Occipital lobe (tissue), 2 donors: ENCODE measurements around the gene SNRPE. TPM values are rescaled to one million over a fixed set of nuclear protein-coding genes. Genes with fewer than 3 reads are reported as not detected.
A peak's percentile ranks its signal among the peaks of the same experiment; 100 is the strongest.
"Not testable (repeated sequence)": the region's sequence is repeated elsewhere in the genome, so short reads cannot be mapped to it uniquely, and the experiment has no call there.

Experiments used
- DNase-seq: peaks from one replicate; lab custom pipeline; 2025; lab: John Stamatoyannopoulos, UW
- total RNA-seq: library from RNA; depleted of rRNA; stranded (reverse); fragments of >200 nt; gene quantifications from one replicate; pipeline ENCODE4 v1.2.3, GENCODE V29; 2014

The SNRPE gene
- total RNA-seq = 62.5 TPM

DNA sequence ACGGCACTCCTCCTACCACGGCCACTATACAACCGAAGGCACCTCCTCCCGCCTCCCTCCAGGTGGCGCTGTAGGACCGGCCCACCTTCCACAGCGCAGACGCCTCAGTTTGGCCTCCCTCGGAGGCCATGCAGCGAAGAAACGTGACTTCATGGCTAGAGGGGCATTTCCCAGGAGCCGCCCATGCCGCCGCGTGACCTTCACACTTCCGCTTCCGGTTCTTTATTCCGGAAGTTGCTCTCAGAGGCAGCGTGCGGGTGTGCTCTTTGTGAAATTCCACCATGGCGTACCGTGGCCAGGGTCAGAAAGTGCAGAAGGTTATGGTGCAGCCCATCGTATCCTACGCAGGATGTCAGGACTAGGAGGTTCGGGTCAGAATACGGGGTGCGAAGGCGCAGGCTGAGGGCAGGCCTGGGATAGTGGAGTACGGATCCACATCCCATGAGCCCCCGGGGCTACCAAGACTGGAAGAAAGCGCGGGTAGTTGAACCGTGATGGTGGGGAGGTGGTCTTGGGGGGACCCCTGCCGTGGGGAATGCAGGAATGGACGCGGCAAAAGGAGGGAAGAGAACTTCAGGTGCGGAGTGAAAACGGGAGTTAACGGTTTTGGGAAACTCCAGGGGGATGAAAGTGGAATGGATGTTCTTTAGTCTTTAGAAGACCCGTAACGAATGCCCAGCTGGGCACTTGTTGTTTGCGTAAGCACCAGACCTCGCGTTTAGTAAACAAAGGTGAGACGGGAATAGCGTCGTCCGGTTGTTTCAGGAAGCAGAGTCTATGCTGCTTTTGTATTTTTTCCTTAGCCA is at the start of gene SNRPE:
SNRPE (plus strand) TSS at position 221 of the 806 bp plus-strand sequence; CDS start at position 282, 61 bp downstream.
- peak; percentile 96 for DNase-seq

DNA sequence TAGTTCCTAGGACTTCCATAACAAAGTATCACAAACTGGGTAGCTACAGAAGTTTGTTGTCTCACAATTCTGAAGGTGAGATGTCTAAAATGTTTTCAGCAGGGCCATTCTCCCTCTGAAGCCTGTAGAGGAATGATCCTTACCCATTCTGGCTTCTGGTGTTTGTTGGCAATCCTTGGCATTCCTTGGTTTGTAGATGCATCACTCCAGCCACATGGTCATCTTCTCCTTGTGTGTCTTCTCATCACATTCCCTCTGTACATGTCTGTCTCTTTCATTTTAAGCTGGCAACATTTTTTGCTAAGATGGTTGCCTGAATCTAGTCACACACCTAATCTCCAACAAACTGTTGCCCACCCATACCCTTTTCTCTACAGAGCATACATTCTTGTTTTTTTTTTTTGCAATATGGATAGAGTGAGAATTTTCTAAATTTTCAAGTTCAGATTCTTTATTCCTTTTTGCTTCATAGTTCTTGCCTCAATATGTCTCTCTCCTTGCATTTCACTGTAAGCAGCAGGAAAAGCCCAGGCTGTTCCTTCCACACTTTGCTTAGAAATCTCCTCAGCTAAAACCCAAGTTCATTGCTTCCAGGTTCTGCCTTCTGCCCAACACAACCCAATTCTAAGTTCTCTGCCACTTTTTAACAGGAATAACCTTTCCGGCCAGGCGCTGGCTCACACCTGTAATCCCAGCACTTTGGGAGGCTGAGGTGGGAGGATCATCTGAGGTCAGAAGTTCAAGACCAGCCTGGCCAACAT is 47.6 kb upstream of the SNRPE start:
- DNase-seq = no peak

- no peak for DNase-seq
These were observed 43.0 kb upstream of the SNRPE start for GRCh38 chr1:203818399-203818798.

- no peak for DNase-seq
These were observed 38.1 kb upstream of the SNRPE start for GRCh38 chr1:203823306-203823705.

DNA sequence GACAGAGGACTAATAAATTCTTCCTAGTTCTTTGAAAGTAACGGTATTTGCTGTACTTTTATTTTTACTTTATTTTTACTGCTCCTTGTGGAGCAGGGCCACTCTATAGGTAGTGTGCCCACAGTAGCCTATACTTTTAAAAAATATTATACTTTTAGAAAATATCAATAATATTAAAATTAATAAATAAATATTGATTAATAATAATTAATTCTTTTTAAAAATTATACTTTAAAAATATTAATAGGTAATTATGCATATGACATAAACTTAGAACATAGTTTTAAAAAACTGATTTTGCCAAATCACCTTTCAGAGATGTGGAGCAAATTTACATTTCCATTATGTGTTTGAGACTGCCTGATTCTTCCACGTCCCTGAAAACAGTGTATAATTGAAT is 35.2 kb upstream of the SNRPE start:
- DNase-seq = no peak

DNA sequence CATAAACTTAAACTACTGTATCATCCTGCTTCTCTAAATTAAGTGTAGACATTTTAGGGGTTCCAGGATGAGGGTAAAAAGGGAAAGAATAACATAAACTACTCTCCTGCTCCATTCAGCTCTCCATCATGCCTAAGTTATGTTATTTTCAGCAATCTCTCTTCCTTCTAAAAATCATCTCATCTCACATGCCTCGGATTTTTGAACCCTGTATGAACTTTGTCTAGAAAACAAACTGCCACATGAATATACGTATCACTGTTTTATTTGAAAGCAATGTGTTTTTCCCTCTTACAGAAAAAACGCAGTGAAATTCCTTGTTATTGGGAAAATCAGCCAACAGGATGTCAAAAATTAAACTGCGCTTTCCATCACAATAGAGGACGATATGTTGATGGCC is 33.4 kb upstream of the SNRPE start:
- no peak for DNase-seq

DNA sequence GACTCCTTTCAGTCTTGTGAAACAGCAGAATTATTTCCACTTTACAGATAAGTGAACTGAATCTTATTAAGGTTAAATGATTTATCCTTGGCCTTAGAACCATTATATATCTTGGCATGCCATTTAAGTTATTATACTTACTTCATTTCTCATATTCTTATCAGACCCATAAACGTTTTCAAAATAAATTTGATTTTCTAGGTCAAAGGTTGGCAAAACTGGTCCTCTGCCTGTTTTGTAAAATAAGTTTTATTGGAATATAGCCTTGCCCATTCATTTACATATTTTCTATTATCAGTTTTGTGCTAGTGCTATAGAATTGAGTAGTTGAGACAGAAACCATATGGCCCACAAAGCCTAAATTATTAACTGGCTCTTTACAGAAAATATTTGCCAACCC is 32.9 kb upstream of the SNRPE start:
- DNase-seq = no peak

DNA sequence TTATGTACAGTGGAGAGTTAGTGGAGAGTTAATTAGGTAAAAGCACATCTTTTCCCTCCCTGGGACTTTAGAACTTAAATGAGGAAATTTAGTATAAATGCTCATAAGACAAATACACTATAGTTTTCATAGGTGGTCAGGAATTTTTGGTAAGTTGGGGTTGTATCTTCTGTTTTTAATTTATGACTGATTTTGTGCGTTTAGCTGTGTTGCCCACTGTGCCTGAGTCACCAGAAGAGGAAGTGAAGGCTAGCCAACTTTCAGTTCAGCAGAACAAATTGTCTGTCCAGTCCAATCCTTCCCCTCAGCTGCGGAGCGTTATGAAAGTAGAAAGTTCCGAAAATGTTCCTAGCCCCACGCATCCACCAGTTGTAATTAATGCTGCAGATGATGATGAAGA is 32.2 kb upstream of the SNRPE start:
- DNase-seq = not testable (repeated sequence)

DNA sequence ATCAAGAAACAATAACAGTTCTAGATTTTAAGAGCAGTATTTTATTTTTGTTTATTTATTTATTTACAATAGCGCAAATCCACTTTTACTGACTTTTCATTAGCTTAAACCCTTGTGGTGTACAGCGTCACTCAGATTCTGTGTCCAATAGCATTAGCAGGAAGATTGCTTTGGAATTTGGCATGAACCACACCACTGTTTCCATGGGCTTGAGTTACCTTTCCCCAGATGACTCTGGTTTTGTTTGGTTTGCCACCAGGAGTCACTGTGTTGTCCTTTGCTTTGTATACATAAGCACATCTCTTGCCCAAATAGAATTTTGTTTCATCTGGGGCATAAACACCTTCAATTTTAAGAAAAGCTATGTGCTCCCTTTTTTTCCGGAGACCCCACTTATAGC is 25.9 kb upstream of the SNRPE start:
- DNase-seq = no peak

DNA sequence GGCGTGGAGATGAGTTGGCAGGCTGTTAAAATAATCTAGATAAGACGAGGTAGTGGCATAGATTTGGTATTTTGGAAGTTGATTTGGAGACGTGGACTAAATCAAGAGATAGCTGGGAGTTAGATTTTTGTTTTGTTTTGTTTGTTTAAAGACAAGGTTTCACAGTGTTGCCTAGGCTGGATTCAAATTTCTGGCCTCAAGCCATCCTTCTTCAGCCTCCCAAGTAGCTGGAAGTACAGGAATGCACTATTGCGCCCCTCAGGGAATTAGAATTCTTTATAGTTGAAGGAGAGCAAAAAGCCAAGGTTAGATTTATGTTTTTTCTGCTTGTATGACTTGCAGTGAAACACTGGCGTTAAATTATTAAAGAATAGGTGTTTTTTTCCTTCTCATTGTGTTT is 22.3 kb upstream of the SNRPE start:
- DNase-seq = no peak

- DNase-seq = no peak
These were observed 21.1 kb upstream of the SNRPE start for GRCh38 chr1:203840208-203840808.

DNA sequence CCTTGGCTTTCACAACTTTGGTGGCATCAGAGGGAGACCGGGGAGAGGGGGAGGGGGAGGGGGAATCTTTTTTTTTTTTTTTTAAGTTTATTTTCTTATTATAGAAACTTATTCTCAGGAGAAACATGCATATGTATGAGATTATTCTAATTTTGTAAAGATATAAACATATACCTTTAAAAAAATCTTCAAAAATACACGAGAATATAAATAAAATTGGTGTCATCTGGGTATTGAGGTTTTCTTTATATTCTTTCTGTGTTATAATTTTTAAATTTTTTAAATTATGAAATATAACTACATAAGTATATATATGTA is 18.9 kb upstream of the SNRPE start:
- no peak for DNase-seq

DNA sequence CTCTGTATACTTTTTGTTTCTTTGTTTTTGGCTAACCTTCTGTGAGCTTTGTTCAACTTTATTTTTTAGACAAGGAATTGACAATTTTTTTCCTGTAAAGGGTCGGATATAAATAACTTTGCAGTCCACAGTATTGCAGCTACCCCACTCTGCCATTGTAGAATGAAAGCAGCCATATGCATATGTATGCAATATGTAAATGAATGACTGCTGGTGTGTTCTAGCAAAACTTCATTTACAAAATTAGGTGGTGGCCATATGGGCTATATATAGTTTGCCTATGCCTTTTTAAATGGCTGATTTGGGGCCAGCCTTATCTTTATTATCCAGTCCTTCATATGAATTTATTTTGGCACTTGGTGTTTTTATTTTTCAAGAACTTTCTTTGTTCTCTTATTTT is 18.0 kb upstream of the SNRPE start:
- no peak for DNase-seq

DNA sequence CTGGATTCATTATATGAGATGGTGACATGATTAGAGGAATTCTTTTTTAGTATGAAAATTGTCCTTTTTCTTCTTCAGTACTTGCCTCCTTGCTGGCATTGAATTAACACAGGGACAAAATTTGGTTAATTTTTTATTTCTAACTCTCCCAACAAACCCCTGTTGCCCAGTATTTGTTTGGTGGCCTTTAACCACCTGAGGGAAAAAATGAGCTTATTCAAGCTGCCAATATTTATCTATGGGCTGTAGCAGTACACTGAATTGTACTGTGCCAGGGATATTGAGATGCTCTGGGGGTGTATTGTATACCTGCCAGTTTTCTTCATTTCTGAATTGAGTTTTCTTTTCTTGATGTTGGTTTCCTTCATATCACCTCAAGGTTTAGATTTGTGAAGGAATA is 8.3 kb upstream of the SNRPE start:
- DNase-seq = not testable (repeated sequence)

DNA sequence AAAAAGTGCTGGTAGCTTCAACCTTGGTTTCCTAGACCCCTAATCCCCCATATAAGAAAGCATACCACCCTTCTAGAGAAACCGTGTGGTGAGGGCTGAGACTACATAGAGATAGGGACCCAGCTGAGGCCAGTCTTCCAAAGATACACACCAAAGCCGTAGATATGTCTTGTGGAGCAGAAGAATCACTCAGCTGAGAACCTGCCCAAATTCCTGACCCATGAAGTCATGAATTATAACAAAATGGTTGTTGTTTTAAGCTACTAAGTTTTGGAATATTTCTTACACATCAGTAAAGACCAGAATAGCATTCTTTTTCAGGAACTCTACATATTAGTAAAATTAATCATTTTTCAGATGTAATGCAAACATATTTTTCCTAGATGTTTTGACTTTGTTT is 3.3 kb upstream of the SNRPE start:
- no peak for DNase-seq

- DNase-seq = no peak
These were observed 2.4 kb upstream of the SNRPE start for GRCh38 chr1:203858975-203859374.

- DNase-seq = no peak
These were observed 888 bp upstream of the SNRPE start for GRCh38 chr1:203860396-203861025.

DNA sequence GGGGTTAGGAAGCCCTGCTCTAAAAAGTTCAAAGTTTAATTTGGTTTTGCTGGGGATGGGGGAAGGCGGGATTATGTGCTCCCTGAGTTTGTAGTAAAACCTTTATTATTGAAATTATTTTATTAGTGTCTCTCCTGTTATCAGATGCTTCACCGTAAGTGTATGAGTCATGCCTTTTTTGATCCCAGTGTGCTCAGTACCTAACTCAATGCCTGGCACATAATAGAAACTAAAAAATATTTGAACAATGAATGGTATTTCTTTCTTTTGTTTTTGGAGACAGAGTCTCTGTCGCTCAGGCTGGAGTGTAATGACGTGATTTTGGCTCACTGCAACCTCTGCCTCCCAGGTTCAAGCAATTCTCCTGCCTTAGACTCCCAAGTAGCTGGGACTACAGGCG is 6.4 kb downstream of the SNRPE start:
- DNase-seq = no peak

GRCh38 chr1:203870245-203870644 is 8.8 kb downstream of the SNRPE start:
- DNase-seq = no peak

DNA sequence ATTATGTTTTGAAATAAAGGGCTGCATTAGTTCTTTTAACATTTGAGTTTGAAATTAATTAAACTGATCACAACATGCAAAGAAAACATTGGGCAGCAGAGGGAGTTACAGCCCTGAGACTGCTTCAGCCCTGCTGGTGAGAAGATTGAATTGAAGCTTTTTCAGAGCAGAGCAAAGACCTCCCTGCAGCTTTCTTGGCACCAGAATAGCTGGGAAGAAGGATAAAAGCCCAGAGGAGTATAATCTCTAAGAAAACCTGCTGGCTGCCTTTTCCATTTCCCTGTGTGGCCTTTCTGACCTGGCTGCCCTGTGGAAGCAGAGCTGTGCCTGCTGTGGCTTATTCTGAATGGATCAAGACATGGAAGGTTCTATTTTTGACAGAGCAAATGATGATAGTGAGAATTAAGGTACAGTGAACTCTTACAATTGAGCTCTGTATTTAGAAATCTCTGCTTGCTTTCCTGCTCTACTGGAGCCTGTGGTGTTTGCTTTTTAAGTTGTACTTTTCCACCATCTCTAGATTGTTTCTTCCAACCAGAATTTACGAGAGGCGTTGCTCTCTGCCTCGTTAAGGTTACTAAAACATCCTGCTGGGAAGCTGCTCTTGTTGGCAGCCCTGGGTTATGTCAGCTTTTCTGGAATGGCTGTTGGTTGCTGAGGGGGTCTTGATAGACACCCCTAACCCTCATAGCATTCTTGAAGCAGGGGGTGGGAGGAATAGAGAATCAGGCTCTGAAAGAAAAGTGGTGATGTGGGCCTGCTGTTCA is 9.9 kb downstream of the SNRPE start:
- DNase-seq = peak; percentile 47

GRCh38 chr1:203873094-203873493 is 11.7 kb downstream of the SNRPE start:
- DNase-seq = no peak
